ENCODE measurements around the gene ASGR1. TPM values are rescaled to one million over a fixed set of nuclear protein-coding genes. Genes with fewer than 3 reads are reported as not detected.
A peak's percentile ranks its signal among the peaks of the same experiment; 100 is the strongest.

ASGR1 gene
- total RNA-seq, 1 donor from 2014 or later, result 1.9 TPM

DNA sequence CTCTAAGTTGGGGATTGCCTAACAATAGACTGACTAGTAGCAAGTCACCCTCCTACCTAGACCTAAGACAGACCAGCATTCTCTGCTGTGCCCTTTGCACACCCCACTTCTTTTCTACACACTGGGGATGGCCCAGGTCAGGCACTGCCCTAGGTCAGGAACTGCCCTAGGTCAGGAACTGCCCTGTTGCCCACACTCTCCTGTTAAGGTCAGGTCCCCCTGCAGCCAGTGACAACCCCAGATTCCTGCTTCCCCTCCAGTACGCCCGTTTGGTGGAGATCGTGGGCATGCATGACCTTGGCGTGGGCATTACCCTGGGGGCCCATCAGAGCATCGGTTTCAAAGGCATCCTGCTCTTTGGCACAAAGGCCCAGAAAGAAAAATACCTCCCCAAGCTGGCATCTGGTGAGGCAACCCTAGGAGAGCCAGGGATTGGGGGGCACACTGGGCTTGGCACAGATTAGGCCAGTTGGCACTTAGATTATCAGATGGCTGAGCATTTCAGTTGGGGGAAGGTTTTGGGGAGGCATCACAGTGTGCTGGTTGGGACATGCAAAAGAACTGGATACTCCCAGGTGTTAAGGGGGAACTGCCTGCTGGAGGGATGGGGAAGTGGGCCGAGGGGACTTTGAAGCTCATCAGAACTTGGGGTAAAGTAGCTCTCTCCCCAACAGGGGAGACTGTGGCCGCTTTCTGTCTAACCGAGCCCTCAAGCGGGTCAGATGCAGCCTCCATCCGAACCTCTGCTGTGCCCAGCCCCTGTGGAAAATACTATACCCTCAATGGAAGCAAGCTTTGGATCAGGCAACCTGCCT is 42.3 kb upstream of the ASGR1 start:
- Mint-ChIP-seq H3K4me1 (ENCODE audit: low read depth) (peaks cover 66% of the 10 kb centered on the region), H3K27me3 (ENCODE audit: low read depth) (no peaks in the 10 kb centered on the region), H3K36me3 (ENCODE audit: low read depth) (peaks cover 13% of the 10 kb centered on the region), H3K4me3 (ENCODE audit: unreplicated experiment) (peak overlapping the region; percentile 95), H3K9me3 (ENCODE audit: low read depth) (no peaks in the 10 kb centered on the region), H3K27ac (ENCODE audit: unreplicated experiment) (peak overlapping the region; percentile 99)
- DNase-seq (ENCODE audit: low spot score), result no peak
- TF ChIP-seq CTCF (IDR thresholded peaks at IDR 0.05), result no peak

DNA sequence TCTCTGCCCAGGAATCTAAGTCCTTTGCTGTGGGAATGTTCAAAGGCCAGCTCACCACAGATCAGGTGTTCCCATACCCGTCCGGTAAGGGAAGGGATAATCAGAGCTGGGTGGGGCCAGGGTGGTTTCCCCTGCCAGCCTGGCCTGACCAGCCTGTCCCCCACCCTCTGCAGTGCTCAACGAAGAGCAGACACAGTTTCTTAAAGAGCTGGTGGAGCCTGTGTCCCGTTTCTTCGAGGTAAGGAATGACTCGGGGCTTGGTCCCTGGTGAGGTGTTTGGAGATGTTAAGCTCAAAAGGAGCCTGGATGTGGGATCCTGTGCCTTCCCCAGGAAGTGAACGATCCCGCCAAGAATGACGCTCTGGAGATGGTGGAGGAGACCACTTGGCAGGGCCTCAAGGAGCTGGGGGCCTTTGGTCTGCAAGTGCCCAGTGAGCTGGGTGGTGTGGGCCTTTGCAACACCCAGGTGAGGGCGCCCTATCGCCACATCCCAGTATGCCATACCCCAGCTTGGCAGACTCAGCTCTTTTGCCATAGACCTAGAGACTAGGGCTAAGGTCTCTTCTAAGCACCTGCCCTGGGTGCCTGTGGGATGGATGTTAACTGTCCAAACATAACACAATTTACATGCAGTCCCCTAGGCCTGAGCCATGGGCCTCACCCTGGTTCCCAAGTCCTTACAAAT is 41.6 kb upstream of the ASGR1 start:
- H3K4me1 Mint-ChIP-seq (ENCODE audit: low read depth), result peaks cover 74% of the 10 kb centered on the region
- DNase-seq (ENCODE audit: low spot score), result no peak
- H3K36me3 Mint-ChIP-seq (ENCODE audit: low read depth), result peaks cover 13% of the 10 kb centered on the region
- H3K27me3 Mint-ChIP-seq (ENCODE audit: low read depth), result no peaks in the 10 kb centered on the region
- H3K9me3 Mint-ChIP-seq (ENCODE audit: low read depth), result no peaks in the 10 kb centered on the region
- peak overlapping the region; percentile 95 for H3K4me3 Mint-ChIP-seq (ENCODE audit: unreplicated experiment)
- peak; percentile 77 for TF ChIP-seq CTCF (IDR thresholded peaks at IDR 0.05)
- peak overlapping the region; percentile 99 for H3K27ac Mint-ChIP-seq (ENCODE audit: unreplicated experiment)

- peak within 1 kb of the TSS; percentile 99 for H3K27ac Mint-ChIP-seq (ENCODE audit: unreplicated experiment)
- DNase-seq (ENCODE audit: low spot score), result no peak
- peaks cover 77% of the 10 kb centered on the region for H3K4me1 Mint-ChIP-seq (ENCODE audit: low read depth)
- no peaks in the 10 kb centered on the region for H3K27me3 Mint-ChIP-seq (ENCODE audit: low read depth)
- H3K9me3 Mint-ChIP-seq (ENCODE audit: low read depth), result no peaks in the 10 kb centered on the region
- TF ChIP-seq CTCF (IDR thresholded peaks at IDR 0.05), result no peak
- peaks cover 13% of the 10 kb centered on the region for H3K36me3 Mint-ChIP-seq (ENCODE audit: low read depth)
- peak within 1 kb of the TSS; percentile 95 for H3K4me3 Mint-ChIP-seq (ENCODE audit: unreplicated experiment)
These were observed 40.8 kb upstream of the ASGR1 start, which contains the start of the genes ACADVL and DLG4 for GRCh38 chr17:7219812-7220592. ACADVL (plus strand) TSS chr17:7219938; CDS start chr17:7219985, 47 bp downstream. DLG4 (minus strand) TSS chr17:7219836.

- H3K4me1 Mint-ChIP-seq (ENCODE audit: low read depth), result peaks cover 77% of the 10 kb centered on the region
- no peaks in the 10 kb centered on the region for H3K9me3 Mint-ChIP-seq (ENCODE audit: low read depth)
- H3K27ac Mint-ChIP-seq (ENCODE audit: unreplicated experiment), result peak overlapping the region; percentile 99
- TF ChIP-seq CTCF (IDR thresholded peaks at IDR 0.05), result no peak
- no peak for DNase-seq (ENCODE audit: low spot score)
- H3K4me3 Mint-ChIP-seq (ENCODE audit: unreplicated experiment), result peak overlapping the region; percentile 95
- no peaks in the 10 kb centered on the region for H3K27me3 Mint-ChIP-seq (ENCODE audit: low read depth)
- peaks cover 13% of the 10 kb centered on the region for H3K36me3 Mint-ChIP-seq (ENCODE audit: low read depth)
These were observed 40.1 kb upstream of the ASGR1 start for GRCh38 chr17:7219229-7219811.
